ENCODE results near the gene HRH4.
A peak's percentile ranks its signal among the peaks of the same experiment; 100 is the strongest.

HRH4 gene

DNA sequence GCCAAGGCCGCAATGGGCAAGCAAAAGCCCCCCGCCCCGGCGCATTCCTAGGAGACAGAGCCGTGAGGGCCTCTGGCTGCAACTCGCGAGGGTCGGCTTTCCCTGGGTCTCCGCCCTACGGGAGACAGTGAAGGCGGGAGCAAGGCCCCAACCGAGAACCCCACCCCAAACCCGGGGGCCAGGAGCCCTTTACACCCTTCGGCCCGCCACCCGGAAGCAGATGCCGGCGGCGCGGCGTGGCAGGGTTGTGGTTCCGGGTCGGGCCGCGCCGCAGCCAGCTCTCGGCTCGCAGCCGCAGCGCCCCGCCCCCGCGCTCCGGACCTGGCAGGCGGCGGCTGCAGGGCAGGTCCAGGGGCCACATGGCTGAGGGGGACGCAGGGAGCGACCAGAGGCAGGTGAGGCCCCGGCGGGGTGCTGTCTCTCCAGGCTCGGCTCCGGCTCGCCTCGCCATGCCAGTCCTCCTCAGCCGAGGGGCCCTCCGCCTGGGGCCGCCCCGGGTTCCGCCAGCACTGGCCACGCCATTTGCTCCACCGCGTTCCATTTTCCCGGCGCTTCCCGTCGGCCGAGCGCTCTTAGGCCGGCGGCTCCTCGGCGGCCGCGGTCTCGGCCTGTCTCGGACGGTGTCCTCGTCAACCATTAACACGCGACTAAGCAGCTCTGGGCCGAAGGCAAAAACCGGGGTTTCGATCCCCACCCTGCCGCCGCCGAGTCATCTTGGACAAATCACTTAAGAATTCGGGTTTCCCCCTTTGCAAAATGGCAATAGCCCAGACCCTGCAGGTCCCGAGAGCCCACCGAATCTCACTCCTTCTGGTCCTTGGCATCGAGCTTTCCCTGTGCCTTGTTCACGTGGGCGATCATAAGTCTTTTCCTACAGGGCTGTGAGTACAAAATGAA, 33.8 kb upstream of the HRH4 start, which contains the start of gene IMPACT:
Gene IMPACT, plus strand, starts transcription at position 273 of the 897 bp plus-strand sequence. Its CDS starts 87 bp downstream, at position 360.
- Histone ChIP-seq H3K4me3 (replicated peaks; ENCODE audit: insufficient read depth, low read length) (peak within 1 kb of the TSS; percentile 70), H3K27me3 (ENCODE audit: insufficient read depth, poor library complexity, severe bottlenecking) (no peaks in the 10 kb centered on the region), H3K27ac (replicated peaks) (peak within 1 kb of the TSS; percentile 93)
- DNase-seq (ENCODE audit: low read depth in 1 of 2, low spot score in 1 of 2) = peak; percentile 85 to 86
- TF ChIP-seq GABPA (IDR thresholded peaks at IDR 0.05; ENCODE audit: low read depth) = peak; percentile 98
- peak; percentile 91 for TF ChIP-seq POLR2AphosphoS5 (IDR thresholded peaks at IDR 0.05; ENCODE audit: low read depth)
- TF ChIP-seq, protein P1, sequence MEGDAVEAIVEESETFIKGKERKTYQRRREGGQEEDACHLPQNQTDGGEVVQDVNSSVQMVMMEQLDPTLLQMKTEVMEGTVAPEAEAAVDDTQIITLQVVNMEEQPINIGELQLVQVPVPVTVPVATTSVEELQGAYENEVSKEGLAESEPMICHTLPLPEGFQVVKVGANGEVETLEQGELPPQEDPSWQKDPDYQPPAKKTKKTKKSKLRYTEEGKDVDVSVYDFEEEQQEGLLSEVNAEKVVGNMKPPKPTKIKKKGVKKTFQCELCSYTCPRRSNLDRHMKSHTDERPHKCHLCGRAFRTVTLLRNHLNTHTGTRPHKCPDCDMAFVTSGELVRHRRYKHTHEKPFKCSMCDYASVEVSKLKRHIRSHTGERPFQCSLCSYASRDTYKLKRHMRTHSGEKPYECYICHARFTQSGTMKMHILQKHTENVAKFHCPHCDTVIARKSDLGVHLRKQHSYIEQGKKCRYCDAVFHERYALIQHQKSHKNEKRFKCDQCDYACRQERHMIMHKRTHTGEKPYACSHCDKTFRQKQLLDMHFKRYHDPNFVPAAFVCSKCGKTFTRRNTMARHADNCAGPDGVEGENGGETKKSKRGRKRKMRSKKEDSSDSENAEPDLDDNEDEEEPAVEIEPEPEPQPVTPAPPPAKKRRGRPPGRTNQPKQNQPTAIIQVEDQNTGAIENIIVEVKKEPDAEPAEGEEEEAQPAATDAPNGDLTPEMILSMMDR (IDR thresholded peaks at IDR 0.05; ENCODE audit: insufficient read depth, low read length) = no peak
- TF ChIP-seq SPI1 (IDR thresholded peaks at IDR 0.05; ENCODE audit: borderline replicate concordance, low read depth) = peak; percentile 30
- TF ChIP-seq, protein P2, sequence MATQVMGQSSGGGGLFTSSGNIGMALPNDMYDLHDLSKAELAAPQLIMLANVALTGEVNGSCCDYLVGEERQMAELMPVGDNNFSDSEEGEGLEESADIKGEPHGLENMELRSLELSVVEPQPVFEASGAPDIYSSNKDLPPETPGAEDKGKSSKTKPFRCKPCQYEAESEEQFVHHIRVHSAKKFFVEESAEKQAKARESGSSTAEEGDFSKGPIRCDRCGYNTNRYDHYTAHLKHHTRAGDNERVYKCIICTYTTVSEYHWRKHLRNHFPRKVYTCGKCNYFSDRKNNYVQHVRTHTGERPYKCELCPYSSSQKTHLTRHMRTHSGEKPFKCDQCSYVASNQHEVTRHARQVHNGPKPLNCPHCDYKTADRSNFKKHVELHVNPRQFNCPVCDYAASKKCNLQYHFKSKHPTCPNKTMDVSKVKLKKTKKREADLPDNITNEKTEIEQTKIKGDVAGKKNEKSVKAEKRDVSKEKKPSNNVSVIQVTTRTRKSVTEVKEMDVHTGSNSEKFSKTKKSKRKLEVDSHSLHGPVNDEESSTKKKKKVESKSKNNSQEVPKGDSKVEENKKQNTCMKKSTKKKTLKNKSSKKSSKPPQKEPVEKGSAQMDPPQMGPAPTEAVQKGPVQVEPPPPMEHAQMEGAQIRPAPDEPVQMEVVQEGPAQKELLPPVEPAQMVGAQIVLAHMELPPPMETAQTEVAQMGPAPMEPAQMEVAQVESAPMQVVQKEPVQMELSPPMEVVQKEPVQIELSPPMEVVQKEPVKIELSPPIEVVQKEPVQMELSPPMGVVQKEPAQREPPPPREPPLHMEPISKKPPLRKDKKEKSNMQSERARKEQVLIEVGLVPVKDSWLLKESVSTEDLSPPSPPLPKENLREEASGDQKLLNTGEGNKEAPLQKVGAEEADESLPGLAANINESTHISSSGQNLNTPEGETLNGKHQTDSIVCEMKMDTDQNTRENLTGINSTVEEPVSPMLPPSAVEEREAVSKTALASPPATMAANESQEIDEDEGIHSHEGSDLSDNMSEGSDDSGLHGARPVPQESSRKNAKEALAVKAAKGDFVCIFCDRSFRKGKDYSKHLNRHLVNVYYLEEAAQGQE (IDR thresholded peaks at IDR 0.05; ENCODE audit: insufficient replicate concordance, low read depth) = peak; percentile 69

DNA sequence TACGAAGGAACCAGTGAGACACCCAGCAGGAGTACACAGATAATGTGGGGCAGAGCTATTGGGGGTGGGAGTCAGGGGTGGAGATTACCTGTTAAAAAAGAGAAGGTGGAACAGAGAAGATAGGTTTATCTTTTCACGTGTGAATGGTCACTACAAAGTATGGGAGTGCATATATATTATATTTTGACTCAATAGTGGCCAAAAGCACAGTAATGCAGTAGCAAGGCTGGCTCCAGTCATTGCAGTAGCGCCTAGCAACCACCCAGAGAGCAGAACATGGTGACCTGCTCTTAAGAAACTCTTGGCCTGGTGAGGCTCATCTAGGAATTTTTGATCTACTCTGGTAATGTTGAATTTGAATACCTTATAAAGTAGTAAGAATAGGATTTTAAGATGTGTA, 33.0 kb upstream of the HRH4 start:
- peak overlapping the region; percentile 93 for H3K27ac ChIP-seq (replicated peaks)
- peak in 1 of 2 experiments; percentile 49 for DNase-seq (ENCODE audit: low read depth in 1 of 2, low spot score in 1 of 2)
- H3K27me3 ChIP-seq (ENCODE audit: insufficient read depth, poor library complexity, severe bottlenecking) = no peaks in the 10 kb centered on the region
- peak overlapping the region; percentile 70 for H3K4me3 ChIP-seq (replicated peaks; ENCODE audit: insufficient read depth, low read length)
- TF ChIP-seq SPI1 (IDR thresholded peaks at IDR 0.05; ENCODE audit: borderline replicate concordance, low read depth) = no peak
- TF ChIP-seq, protein P1 (IDR thresholded peaks at IDR 0.05; ENCODE audit: insufficient read depth, low read length) = no peak

DNA sequence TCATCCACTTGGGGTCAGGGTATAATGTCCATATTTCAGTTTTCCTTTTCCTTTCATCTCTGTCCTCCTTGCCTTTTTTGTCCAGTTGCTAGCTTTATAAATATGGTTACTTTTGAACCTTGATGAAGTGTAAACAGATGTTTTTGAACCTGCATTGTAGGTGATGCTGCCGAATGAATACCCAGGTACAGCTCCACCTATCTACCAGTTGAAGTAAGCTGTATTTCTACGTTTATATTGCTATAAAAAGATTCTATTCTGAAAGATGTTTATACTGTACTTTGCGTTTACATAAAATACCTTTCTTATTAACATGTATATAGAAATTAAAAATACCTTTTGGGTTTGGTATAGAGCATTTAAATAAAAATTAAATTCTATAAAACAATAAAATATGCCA, 31.7 kb upstream of the HRH4 start:
- H3K4me3 ChIP-seq (replicated peaks; ENCODE audit: insufficient read depth, low read length) = no peak overlapping the region
- no peak for TF ChIP-seq SPI1 (IDR thresholded peaks at IDR 0.05; ENCODE audit: borderline replicate concordance, low read depth)
- TF ChIP-seq, protein P1 (IDR thresholded peaks at IDR 0.05; ENCODE audit: insufficient read depth, low read length) = no peak
- no peak for TF ChIP-seq POLR2AphosphoS5 (IDR thresholded peaks at IDR 0.05; ENCODE audit: low read depth)
- no peak for TF ChIP-seq GABPA (IDR thresholded peaks at IDR 0.05; ENCODE audit: low read depth)
- TF ChIP-seq, protein P2 (IDR thresholded peaks at IDR 0.05; ENCODE audit: insufficient replicate concordance, low read depth) = no peak
- no peak overlapping the region for H3K27ac ChIP-seq (replicated peaks)
- no peak for DNase-seq (ENCODE audit: low read depth in 1 of 2, low spot score in 1 of 2)
- no peaks in the 10 kb centered on the region for H3K27me3 ChIP-seq (ENCODE audit: insufficient read depth, poor library complexity, severe bottlenecking)

All from HL-60 (cell line).